PC-9 (cell line): Measurements from ENCODE around the gene EIF2S2. TPM values are rescaled to one million over a fixed set of nuclear protein-coding genes. Genes with fewer than 3 reads are reported as not detected.

Experiments
- BruUV-seq: library from RNA; stranded (reverse); fragments of 400-500 nt; replicated peaks from 2 replicates; lab custom pipeline; 2021; lab: Mats Ljungman, UMichigan
- CTCF ChIA-PET: fragments of 300-600 bp; sonication (Branson Sonifier 250); formaldehyde crosslinking; loops from one replicate; lab custom pipeline; 2022; ENCODE audit warnings: antibody characterized with exemption; lab: Charles Lee
- POLR2A ChIA-PET: fragments of 300-600 bp; sonication (Branson Sonifier 250); formaldehyde crosslinking; loops from one replicate; lab custom pipeline; 2022; ENCODE audit warnings: antibody characterized with exemption; ENCODE audit not compliant: unreplicated experiment; lab: Charles Lee
- DNase-seq, 2 experiments: peaks; one replicate each; pipeline versions ENCODE4 v3.0.0 to v3.0.0-alpha.2; 2015 to 2022; ENCODE audit warnings: mixed read lengths in 1 of 2
- H2AFZ ChIP-seq: fragments of 200-600 bp; sonication (generic); 2 replicates; pipeline ENCODE4 v1.8.1; 2017; ENCODE audit warnings: antibody characterized with exemption
- H3F3A ChIP-seq: fragments of 200-600 bp; sonication (generic); 2 replicates; pipeline ENCODE4 v1.8.1; 2017; ENCODE audit warnings: antibody characterized with exemption, mild to moderate bottlenecking, low read depth; ENCODE audit not compliant: insufficient read depth
- H3K27ac ChIP-seq: fragments of 200-600 bp; sonication (generic); 2 replicates; pipeline ENCODE4 v1.6.1; 2016; ENCODE audit warnings: mixed run types
- H3K27me3 ChIP-seq: fragments of 200-600 bp; sonication (generic); 2 replicates; pipeline ENCODE4 v1.6.1; 2016; ENCODE audit warnings: low read depth, mixed run types; ENCODE audit not compliant: insufficient read depth
- H3K36me3 ChIP-seq: fragments of 200-600 bp; sonication (generic); 2 replicates; pipeline ENCODE4 v1.6.1; 2016; ENCODE audit warnings: low read depth, mixed run types
- H3K4me1 ChIP-seq: fragments of 200-600 bp; sonication (generic); replicated peaks from 2 replicates; pipeline ENCODE4 v1.6.1; 2016; ENCODE audit warnings: mixed run types; ENCODE audit not compliant: insufficient read depth
- H3K4me2 ChIP-seq: fragments of 200-600 bp; sonication (generic); 2 replicates; pipeline ENCODE4 v1.6.1; 2017; ENCODE audit warnings: mixed run types
- H3K4me3 ChIP-seq: fragments of 200-600 bp; sonication (generic); 2 replicates; pipeline ENCODE4 v1.6.1; 2016; ENCODE audit warnings: mixed run types
- H3K79me2 ChIP-seq: fragments of 200-600 bp; sonication (generic); 2 replicates; pipeline ENCODE4 v1.6.1; 2017; ENCODE audit warnings: low read depth, mixed run types
- H3K9me2 ChIP-seq: fragments of 200-600 bp; sonication (generic); 2 replicates; pipeline ENCODE4 v1.8.1; 2017; ENCODE audit warnings: mild to moderate bottlenecking; ENCODE audit not compliant: insufficient read depth
- H3K9me3 ChIP-seq: fragments of 200-600 bp; sonication (generic); 2 replicates; pipeline ENCODE4 v1.8.1; 2016; ENCODE audit warnings: low read depth; ENCODE audit not compliant: insufficient read depth
- H4K20me1 ChIP-seq: fragments of 200-600 bp; sonication (generic); 2 replicates; pipeline ENCODE4 v1.8.1; 2017; ENCODE audit not compliant: insufficient read depth
- CTCF ChIP-seq: fragments of 200-600 bp; sonication (generic); conservative IDR thresholded peaks from 2 replicates; pipeline ENCODE4 v1.6.1; 2017; ENCODE audit warnings: mixed run types, antibody characterized with exemption, mild to moderate bottlenecking, moderate library complexity
- EZH2 ChIP-seq: fragments of 200-600 bp; sonication (generic); IDR thresholded peaks from 2 replicates; pipeline ENCODE4 v1.8.0; 2017; ENCODE audit warnings: antibody characterized with exemption, low read depth
- intact Hi-C: fragments of 100-400 bp; cut with micrococcal nuclease; formaldehyde crosslinking; loops from one replicate; pipeline ENCODE4 v1.10.0; 2022; ENCODE audit not compliant: unreplicated experiment
- total RNA-seq: library from RNA; stranded (reverse); gene quantifications from 2 replicates; pipeline ENCODE4 v1.2.3, GENCODE V29; 2021

The EIF2S2 gene
- total RNA-seq, 1 experiment from 2014 or later = 162 TPM

GRCh38 chr20:34089175-34089479 is 22.9 kb downstream of the EIF2S2 start:
- no peak for DNase-seq
- Histone ChIP-seq H3K9me2 (no peaks in the 10 kb centered on the region), H2AFZ (no peak overlapping the region), H3K36me3 (peaks cover 52% of the 10 kb centered on the region), H3F3A (peaks cover 94% of the 10 kb centered on the region), H3K79me2 (peaks cover 20% of the 10 kb centered on the region), H3K4me3 (no peak overlapping the region), H3K9me3 (no peaks in the 10 kb centered on the region), H4K20me1 (peaks cover 90% of the 10 kb centered on the region), H3K27ac (no peak overlapping the region), H3K27me3 (no peaks in the 10 kb centered on the region), H3K4me1 (no peaks in the 10 kb centered on the region), H3K4me2 (no peak overlapping the region)
- TF ChIP-seq EZH2 (no peak), CTCF (no peak)
- intact Hi-C loops = no loop called here
- ChIA-PET CTCF (no interaction called here), POLR2A (no interaction called here)
- BruUV-seq = no TSS peak

- ChIA-PET CTCF (no interaction called here), POLR2A (no interaction called here)
- intact Hi-C loops = no loop called here
Observed at GRCh38 chr20:34088305-34089174, 23.5 kb downstream of the EIF2S2 start.

GRCh38 chr20:34085544-34086040 is 26.5 kb downstream of the EIF2S2 start:
- Histone ChIP-seq H3K9me2 (no peaks in the 10 kb centered on the region), H4K20me1 (peaks cover 64% of the 10 kb centered on the region), H3K4me1 (no peaks in the 10 kb centered on the region), H3K4me2 (no peak overlapping the region), H2AFZ (no peak overlapping the region), H3K27ac (no peak overlapping the region), H3K27me3 (no peaks in the 10 kb centered on the region), H3K36me3 (0 out of 2 replicates have a peak, but pooled peaks cover 22% of the 10 kb centered on the region), H3F3A (peaks cover 76% of the 10 kb centered on the region), H3K9me3 (no peaks in the 10 kb centered on the region), H3K79me2 (no peaks in the 10 kb centered on the region), H3K4me3 (no peak overlapping the region)
- POLR2A ChIA-PET = no interaction called here
- DNase-seq = no peak
- no peak for TF ChIP-seq EZH2
- no peak for TF ChIP-seq CTCF
- intact Hi-C loops = no loop called here
- no TSS peak for BruUV-seq
- CTCF ChIA-PET = no interaction called here

More at GRCh38 chr20:34088305-34089174, 23.5 kb downstream of the EIF2S2 start:
- Histone ChIP-seq H3K79me2 (peaks cover 14% of the 10 kb centered on the region), H3K27me3 (no peaks in the 10 kb centered on the region), H3K4me3 (no peak overlapping the region), H4K20me1 (peaks cover 90% of the 10 kb centered on the region), H3K4me1 (no peaks in the 10 kb centered on the region), H3K27ac (no peak overlapping the region), H2AFZ (no peak overlapping the region), H3K9me3 (no peaks in the 10 kb centered on the region), H3K9me2 (no peaks in the 10 kb centered on the region), H3K36me3 (peaks cover 47% of the 10 kb centered on the region), H3F3A (peaks cover 94% of the 10 kb centered on the region), H3K4me2 (no peak overlapping the region)
- DNase-seq = no peak
- no peak for TF ChIP-seq EZH2
- TF ChIP-seq CTCF = no peak
- no TSS peak for BruUV-seq
